A549 (cell line): Measurements from ENCODE around the gene CD300E. TPM values are rescaled to one million over a fixed set of nuclear protein-coding genes. Genes with fewer than 3 reads are reported as not detected.

Source experiments
- BHLHE40 ChIP-seq: IDR thresholded peaks from 2 replicates; pipeline ENCODE4 v1.6.1; 2012; ENCODE audit warnings: low read depth, low read length, inconsistent platforms
- E2F6 ChIP-seq: IDR thresholded peaks from 2 replicates; pipeline ENCODE4 v1.6.1; 2012; ENCODE audit warnings: low read depth, borderline replicate concordance
- GATA3 ChIP-seq: IDR thresholded peaks from 2 replicates; pipeline ENCODE4 v1.6.1; 2012; ENCODE audit warnings: borderline replicate concordance
- POLR2AphosphoS2 ChIP-seq: conservative IDR thresholded peaks from 2 replicates; pipeline ENCODE4 v1.6.1; 2012; ENCODE audit warnings: low read length, improper control_type of control experiment, inconsistent platforms
- polyA plus RNA-seq, 4 experiments: library from polyadenylated mRNA; depleted of rRNA in 3 of 4; stranded (reverse); fragments of >200 nt; fragmentation: RNase III in 1 of 4; extraction: RNeasy Plus Mini Kit Qiagen cat#74134 plus additional on column Dnase treatment in 1 of 4; gene quantifications; 2 replicates in 3 of 4; 3 replicates in 1 of 4; pipeline ENCODE4 v1.2.3, GENCODE V29; 2011 to 2017

Gene CD300E
- polyA plus RNA-seq, 2 of the 4 experiments (the other 2 are of a cell fraction), result not detected

- no peak for TF ChIP-seq E2F6
- no peak for TF ChIP-seq POLR2AphosphoS2
- TF ChIP-seq GATA3, result no peak
- no peak for TF ChIP-seq BHLHE40
Observed at GRCh38 chr17:74561586-74561985, 62.0 kb downstream of the CD300E start (continued).

Other genes with a start within 250 kb of the CD300E start
- gene GPRC5C, start 191.7 kb downstream of the CD300E start, polyA plus RNA-seq (2011; rRNA removed), result 36.5 and 44.2 TPM in 2 replicates
- gene GPRC5C, start 191.7 kb downstream of the CD300E start, polyA plus RNA-seq (2017; fragmentation: RNase III; extraction: RNeasy Plus Mini Kit Qiagen cat#74134 plus additional on column Dnase treatment), result 42.4 to 49.2 TPM (median 44.0 TPM) in 3 replicates
- gene CD300A, start 157.1 kb downstream of the CD300E start, polyA plus RNA-seq (2011; rRNA removed), result not detected in 2 replicates
- gene CD300A, start 157.1 kb downstream of the CD300E start, polyA plus RNA-seq (2017; fragmentation: RNase III; extraction: RNeasy Plus Mini Kit Qiagen cat#74134 plus additional on column Dnase treatment), result not detected in 3 replicates
- not detected in 2 replicates for gene CD300LB, start 92.3 kb downstream of the CD300E start, polyA plus RNA-seq (2011; rRNA removed)
- gene CD300LB, start 92.3 kb downstream of the CD300E start, polyA plus RNA-seq (2017; fragmentation: RNase III; extraction: RNeasy Plus Mini Kit Qiagen cat#74134 plus additional on column Dnase treatment), result not detected in 3 replicates
- gene CD300C, start 77.6 kb downstream of the CD300E start, polyA plus RNA-seq (2011; rRNA removed), result 0.05 TPM in 1 of 2 replicates, not detected in the other
- gene CD300C, start 77.6 kb downstream of the CD300E start, polyA plus RNA-seq (2017; fragmentation: RNase III; extraction: RNeasy Plus Mini Kit Qiagen cat#74134 plus additional on column Dnase treatment), result 0.08 TPM in 1 of 3 replicates, not detected in the others
- 0.29 TPM in 1 of 2 replicates, not detected in the other for gene CD300H, start 56.2 kb downstream of the CD300E start, polyA plus RNA-seq (2011; rRNA removed)
- gene CD300H, start 56.2 kb downstream of the CD300E start, polyA plus RNA-seq (2017; fragmentation: RNase III; extraction: RNeasy Plus Mini Kit Qiagen cat#74134 plus additional on column Dnase treatment), result 0.37 to 0.50 TPM (median 0.45 TPM) in 3 replicates
- not detected in 2 replicates for gene CD300LD, start 31.5 kb downstream of the CD300E start, polyA plus RNA-seq (2011; rRNA removed)
- not detected in 3 replicates for gene CD300LD, start 31.5 kb downstream of the CD300E start, polyA plus RNA-seq (2017; fragmentation: RNase III; extraction: RNeasy Plus Mini Kit Qiagen cat#74134 plus additional on column Dnase treatment)
- not detected in 2 replicates for gene CD300LF, start 89.2 kb upstream of the CD300E start, polyA plus RNA-seq (2011; rRNA removed)
- gene CD300LF, start 89.2 kb upstream of the CD300E start, polyA plus RNA-seq (2017; fragmentation: RNase III; extraction: RNeasy Plus Mini Kit Qiagen cat#74134 plus additional on column Dnase treatment), result not detected in 3 replicates
- gene RAB37, start 113.5 kb upstream of the CD300E start, polyA plus RNA-seq (2011; rRNA removed), result 15.8 and 18.7 TPM in 2 replicates
- gene RAB37, start 113.5 kb upstream of the CD300E start, polyA plus RNA-seq (2017; fragmentation: RNase III; extraction: RNeasy Plus Mini Kit Qiagen cat#74134 plus additional on column Dnase treatment), result 1.1 to 2.8 TPM (median 2.4 TPM) in 3 replicates
- 50.2 and 51.5 TPM in 2 replicates for gene NHERF1, start 124.9 kb upstream of the CD300E start, polyA plus RNA-seq (2011; rRNA removed)
- gene NHERF1, start 124.9 kb upstream of the CD300E start, polyA plus RNA-seq (2017; fragmentation: RNase III; extraction: RNeasy Plus Mini Kit Qiagen cat#74134 plus additional on column Dnase treatment), result 34.2 to 41.5 TPM (median 40.8 TPM) in 3 replicates
- 42.9 and 43.4 TPM in 2 replicates for gene NAT9, start 152.6 kb upstream of the CD300E start, polyA plus RNA-seq (2011; rRNA removed)
- gene NAT9, start 152.6 kb upstream of the CD300E start, polyA plus RNA-seq (2017; fragmentation: RNase III; extraction: RNeasy Plus Mini Kit Qiagen cat#74134 plus additional on column Dnase treatment), result 63.7 to 74.3 TPM (median 71.4 TPM) in 3 replicates
- gene GRIN2C, start 236.1 kb upstream of the CD300E start, polyA plus RNA-seq (2011; rRNA removed), result 0.15 and 0.17 TPM in 2 replicates
- gene GRIN2C, start 236.1 kb upstream of the CD300E start, polyA plus RNA-seq (2017; fragmentation: RNase III; extraction: RNeasy Plus Mini Kit Qiagen cat#74134 plus additional on column Dnase treatment), result 0.28 to 0.77 TPM (median 0.40 TPM) in 3 replicates
- 32.5 and 33.0 TPM in 2 replicates for gene FDXR, start 249.3 kb upstream of the CD300E start, polyA plus RNA-seq (2011; rRNA removed)
- gene FDXR, start 249.3 kb upstream of the CD300E start, polyA plus RNA-seq (2017; fragmentation: RNase III; extraction: RNeasy Plus Mini Kit Qiagen cat#74134 plus additional on column Dnase treatment), result 43.3 to 51.8 TPM (median 44.5 TPM) in 3 replicates